ENCODE results near the gene OSM.

Gene OSM

GRCh38 chr22:30266445-30267381 lies at the start of gene OSM:
Gene OSM, minus strand, starts transcription at chr22:30266851. Its CDS starts 52 bp downstream, at chr22:30266799.
- DNase-seq (ENCODE audit: low read depth, low spot score) = no peak

GRCh38 chr22:30315962-30316576 lies 49.4 kb upstream of the OSM start:
- DNase-seq (ENCODE audit: low read depth, low spot score) = no peak

- DNase-seq (ENCODE audit: low read depth, low spot score) = no peak
These were observed 48.3 kb upstream of the OSM start for GRCh38 chr22:30314915-30315314.

GRCh38 chr22:30313527-30314363 lies 47.1 kb upstream of the OSM start:
- DNase-seq (ENCODE audit: low read depth, low spot score) = no peak

GRCh38 chr22:30312053-30312452 lies 45.4 kb upstream of the OSM start:
- no peak for DNase-seq (ENCODE audit: low read depth, low spot score)

GRCh38 chr22:30310881-30311771 lies 44.5 kb upstream of the OSM start:
- DNase-seq (ENCODE audit: low read depth, low spot score) = no peak

GRCh38 chr22:30309951-30310741 lies 43.5 kb upstream of the OSM start:
- no peak for DNase-seq (ENCODE audit: low read depth, low spot score)

- no peak for DNase-seq (ENCODE audit: low read depth, low spot score)
These were observed 42.0 kb upstream of the OSM start for GRCh38 chr22:30308518-30309230.

- DNase-seq (ENCODE audit: low read depth, low spot score) = no peak
These were observed 41.4 kb upstream of the OSM start for GRCh38 chr22:30308093-30308492.

GRCh38 chr22:30307041-30307574 lies 40.5 kb upstream of the OSM start:
- no peak for DNase-seq (ENCODE audit: low read depth, low spot score)

GRCh38 chr22:30306627-30307011 lies 40.0 kb upstream of the OSM start:
- DNase-seq (ENCODE audit: low read depth, low spot score) = no peak

GRCh38 chr22:30305906-30306626 lies 39.4 kb upstream of the OSM start:
- DNase-seq (ENCODE audit: low read depth, low spot score) = no peak

GRCh38 chr22:30305519-30305905 lies 38.9 kb upstream of the OSM start:
- DNase-seq (ENCODE audit: low read depth, low spot score) = no peak

- DNase-seq (ENCODE audit: low read depth, low spot score) = no peak
These were observed 38.0 kb upstream of the OSM start for GRCh38 chr22:30304495-30305244.

GRCh38 chr22:30302810-30303138 lies 36.1 kb upstream of the OSM start:
- no peak for DNase-seq (ENCODE audit: low read depth, low spot score)

- no peak for DNase-seq (ENCODE audit: low read depth, low spot score)
These were observed 35.6 kb upstream of the OSM start for GRCh38 chr22:30301995-30302809.

- no peak for DNase-seq (ENCODE audit: low read depth, low spot score)
These were observed 32.7 kb upstream of the OSM start for GRCh38 chr22:30299322-30299721.
